8988T (cell line): ENCODE data around the gene BMERB1.
A peak's percentile ranks its signal among the peaks of the same experiment; 100 is the strongest.

Experiments
- DNase-seq: peaks from one replicate; pipeline ENCODE4 v3.0.0; 2011

The BMERB1 gene

GRCh38 chr16:15502041-15502725 lies 67.8 kb downstream of the BMERB1 start:
- DNase-seq = peak; percentile 49

- DNase-seq = no peak
Measured at GRCh38 chr16:15506441-15506840, 72.1 kb downstream of the BMERB1 start.

DNA sequence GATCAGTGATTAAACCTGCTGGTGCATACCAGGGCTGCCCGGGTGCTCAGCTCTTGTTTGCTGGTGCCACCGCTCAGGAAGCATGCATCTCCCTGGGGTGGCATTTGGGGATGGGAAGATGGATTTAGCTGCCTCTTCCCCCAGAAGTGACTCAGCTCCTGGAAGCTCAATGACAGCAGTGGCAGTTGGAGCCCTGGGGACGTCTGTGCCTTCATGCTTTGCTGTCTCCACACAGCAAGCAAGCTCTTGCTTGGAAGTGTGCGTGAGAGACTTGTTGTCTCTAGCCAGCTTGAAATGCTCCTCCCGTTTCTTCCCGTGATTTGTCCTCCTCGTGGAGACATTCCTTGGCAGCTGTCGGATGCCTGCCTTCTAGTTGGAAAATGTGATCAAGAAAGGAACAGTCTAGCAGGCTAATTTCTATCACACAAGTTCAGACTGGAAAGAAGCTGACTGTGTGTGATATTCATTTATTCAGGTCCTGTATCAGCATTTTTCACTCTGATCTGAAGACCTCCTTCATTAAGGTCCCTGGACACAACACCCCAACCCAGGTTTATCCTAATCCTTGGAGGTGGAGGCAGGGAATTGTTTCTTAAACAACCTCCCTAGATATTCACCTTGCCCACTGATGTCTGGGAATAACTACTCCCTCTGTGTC lies 73.0 kb downstream of the BMERB1 start:
- DNase-seq = no peak

DNA sequence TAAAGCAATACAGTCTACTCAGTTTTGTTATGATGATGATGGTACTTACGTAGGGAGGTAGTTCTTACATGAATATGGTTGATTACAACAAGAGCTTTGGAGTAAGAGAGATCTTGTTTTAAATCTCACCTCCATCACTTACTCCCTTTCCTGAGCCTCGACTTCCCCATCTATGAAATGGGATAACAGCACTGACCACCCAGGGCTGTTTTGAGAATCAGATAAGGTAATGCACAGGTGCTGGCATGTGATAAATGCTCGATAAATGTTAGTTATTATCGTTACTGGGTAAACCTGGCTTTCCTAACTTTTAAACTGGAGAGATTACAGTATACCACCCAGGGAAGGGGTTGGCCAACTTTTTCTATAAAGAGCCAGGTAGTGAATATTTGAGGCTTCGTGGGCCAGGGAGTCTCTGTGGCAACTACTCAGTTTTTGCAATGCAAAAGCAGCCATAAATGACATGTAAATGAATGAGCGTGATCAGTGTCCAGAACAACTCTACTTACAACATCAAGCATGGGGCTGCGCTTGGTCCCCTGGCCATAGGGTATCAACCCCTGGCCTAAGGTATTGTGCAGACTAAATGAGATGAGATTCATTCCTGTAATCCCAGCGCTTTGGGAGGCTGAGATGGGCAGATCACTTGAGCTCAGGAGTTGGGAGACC lies 73.7 kb downstream of the BMERB1 start:
- no peak for DNase-seq

DNA sequence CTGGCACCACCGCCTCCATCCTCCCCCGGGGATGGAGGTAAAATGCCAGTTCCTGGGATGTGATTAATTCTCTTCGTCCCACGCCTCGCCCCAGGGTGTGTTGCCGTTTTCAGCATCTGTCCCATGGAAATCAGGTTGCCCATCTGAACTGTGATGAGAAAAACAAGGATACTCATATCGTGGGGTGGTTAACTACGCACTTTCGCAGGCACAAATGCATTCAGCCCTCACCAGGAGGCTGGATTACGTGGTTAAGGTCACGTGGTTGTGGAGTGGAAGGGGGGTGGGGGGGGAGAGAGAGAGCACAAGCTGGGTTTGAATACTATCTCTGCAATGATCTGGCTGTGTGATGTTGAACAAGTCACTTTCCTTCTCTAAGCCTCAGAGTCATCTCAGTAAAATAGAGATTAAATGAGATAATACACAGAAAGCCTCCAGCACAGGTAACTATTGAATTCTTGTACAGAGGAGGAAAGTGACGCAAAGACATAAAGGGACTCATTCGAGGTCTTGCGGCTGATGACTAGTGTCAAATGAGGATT lies 74.7 kb downstream of the BMERB1 start:
- no peak for DNase-seq

DNA sequence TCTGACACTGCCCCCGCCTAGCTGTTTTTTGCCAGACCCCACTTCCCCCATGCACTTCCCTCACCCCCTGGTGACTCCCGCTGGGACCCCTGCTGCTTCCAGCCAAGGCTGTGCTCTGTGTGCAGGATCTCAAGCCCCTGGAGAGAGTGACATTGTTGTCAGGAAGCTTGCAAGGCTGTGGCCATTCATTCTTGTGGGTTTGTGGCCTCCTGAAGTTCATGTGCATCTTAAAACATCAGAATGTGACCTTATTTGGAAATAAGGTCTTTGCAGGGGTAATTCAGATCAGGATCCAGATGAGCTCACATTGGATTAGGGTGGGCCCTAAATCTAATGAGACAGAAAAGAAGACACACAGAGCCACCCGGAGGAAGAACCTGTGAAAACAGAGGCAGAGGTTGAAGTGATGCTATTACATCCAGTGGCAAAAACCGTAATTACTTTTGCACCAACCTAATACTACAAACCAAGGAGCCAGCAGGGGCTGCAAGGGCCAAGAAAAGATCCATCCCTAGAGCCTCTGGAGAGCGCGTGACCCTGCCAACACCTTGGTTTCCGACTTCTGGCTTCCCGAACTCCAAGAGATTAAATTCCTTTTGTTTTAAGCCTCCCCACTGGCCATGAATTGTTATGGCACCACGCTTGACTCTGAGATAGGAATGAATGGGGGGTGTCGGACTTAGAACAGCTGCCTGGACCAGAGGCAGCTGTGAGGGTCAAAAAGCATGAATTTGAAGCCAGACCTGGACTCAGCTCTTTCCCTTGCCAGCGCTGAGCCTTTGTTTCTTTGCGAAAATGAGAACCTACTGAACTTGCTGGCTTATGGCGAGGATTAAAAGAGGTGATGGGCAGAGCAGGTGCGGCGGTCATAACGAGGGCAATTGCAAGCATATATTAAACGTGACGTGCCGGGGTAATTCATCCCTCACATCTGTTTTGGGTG lies 75.5 kb downstream of the BMERB1 start:
- no peak for DNase-seq

DNA sequence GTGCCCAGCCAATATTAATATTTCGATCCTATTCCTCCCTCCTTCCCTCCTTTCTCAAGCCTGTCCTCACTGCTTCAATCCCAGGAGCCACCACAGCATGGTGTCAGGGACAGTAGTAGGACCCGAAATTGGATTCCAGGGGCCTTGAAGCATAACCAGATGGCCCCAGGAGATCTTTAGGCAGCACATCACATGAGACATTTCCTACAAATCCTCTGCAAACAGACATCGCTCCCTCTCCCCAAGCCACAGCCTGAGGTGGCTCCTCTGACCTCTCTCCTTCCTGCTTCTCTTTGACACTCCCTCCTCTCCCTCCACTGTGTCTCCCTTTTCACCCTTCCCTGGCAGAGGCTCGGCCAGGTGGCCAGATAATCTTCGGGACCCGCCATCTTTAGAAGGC lies 76.6 kb downstream of the BMERB1 start:
- no peak for DNase-seq

DNA sequence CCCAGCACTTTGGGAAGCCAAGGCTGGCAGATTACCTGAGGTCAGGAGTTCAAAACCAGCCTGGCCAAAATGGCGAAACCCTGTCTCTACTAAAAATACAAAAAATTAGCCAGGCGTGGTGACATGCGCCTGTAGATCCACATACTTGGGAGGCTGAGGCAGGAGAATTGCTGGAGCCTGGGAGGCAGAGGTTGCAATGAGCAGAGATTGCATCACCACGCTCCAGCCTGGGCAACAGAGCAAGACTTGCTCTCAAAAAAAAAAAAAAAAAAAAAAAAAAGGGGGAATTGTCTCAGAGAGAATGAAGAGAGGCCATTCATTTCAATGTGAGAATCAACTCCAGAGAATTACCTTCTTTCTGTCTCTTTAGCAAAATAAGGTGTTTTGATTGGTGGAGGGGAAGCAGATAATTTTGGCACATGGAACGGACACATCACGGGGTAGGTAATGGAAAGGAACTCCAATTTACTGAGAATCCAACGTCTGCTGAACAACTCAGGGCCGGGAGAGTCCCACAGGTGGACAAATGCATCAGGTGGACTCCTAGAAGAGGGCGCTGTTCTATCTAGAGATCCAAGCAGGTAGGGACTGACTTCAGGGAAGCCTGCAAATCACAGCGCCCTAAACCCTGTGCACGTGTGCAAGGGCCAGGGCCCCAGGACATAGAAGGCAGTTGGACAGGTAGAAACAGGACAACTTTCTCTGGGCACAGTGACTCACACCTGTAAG lies 77.5 kb downstream of the BMERB1 start:
- no peak for DNase-seq

DNA sequence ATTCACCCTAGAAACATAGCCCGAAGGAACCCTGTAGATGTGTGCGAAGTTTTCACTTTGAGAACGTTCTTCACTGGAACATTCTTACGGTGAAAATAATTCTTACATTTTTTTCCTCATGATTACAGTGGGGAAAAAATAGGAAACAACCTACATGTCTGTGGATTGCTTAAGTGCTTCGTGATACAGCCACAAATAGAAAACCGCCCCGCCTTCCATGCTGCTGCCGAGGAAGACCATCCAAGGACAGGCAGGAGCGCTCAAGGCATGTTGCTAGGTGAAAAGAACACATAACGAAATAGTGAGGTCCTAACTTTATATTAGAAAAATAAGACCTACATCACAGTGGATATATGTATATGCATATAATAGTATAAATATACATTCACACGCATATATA lies 78.8 kb downstream of the BMERB1 start:
- DNase-seq = no peak

DNA sequence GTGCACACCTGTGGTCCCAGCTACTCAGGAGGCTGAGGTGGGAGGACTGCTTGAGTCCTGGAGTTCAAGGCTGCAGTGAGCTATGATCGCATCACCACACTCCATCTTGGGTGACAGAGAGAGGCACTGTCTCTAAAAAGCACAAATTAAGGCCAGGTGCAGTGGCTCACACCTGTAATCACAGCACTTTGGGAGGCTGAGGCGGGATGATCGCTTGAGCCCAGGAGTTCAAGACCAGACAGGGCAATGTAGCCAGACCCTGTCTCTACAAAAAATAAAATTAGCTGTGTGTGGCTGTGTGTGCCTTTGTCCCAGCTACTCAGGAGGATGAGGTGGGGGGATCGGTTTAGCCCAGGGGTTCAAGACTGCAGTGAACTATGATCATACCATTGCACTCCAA lies 81.6 kb downstream of the BMERB1 start:
- DNase-seq = no peak

DNA sequence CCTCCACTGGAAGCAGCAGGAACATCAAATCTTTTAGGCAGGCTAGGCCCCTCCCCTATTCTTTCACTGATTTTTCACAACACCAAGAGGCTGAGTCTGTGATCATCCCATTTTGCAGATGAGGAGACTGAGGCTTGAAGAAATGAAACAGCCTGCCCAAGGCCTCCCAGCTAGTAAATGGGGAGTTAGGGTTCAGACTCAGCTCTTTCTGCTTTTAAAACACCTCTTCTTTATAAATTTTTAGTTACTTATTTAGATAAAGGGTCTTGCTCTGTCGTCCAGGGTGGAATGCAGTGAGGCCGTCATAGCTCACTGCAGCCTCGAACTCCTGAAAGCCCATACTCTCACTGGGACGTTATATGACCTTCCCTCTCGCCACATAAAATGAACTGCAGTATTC lies 82.2 kb downstream of the BMERB1 start:
- no peak for DNase-seq

DNA sequence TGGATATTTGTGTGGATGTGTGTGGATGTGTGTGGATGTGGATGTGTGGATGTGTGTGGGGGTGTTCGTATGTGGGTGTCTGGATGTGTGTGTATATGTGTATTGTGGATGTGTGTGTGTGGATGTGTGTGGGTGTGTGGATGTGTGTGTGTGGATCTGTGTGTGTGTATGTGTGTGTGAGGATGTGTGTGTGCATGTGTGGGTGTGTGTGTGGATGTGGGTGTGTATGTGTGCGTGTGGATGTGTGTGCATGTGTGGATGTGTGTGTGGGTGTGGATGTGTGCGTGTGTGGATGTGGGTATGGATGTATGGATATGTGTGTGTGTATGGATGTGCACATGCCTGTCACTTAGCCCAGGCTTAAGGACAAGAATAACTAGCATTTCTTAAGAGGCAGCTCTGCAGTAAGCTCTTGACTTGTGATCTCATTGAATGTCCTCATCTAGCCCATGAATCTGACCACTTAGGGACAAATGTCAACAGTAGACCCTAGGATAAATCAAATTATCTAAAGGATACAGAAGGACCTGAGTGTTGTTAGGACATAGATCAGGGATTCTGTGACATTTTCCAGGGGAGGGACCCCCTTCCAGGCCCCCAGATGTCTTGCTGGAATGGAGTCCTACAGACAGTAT lies 83.5 kb downstream of the BMERB1 start:
- no peak for DNase-seq

- no peak for DNase-seq
Measured at GRCh38 chr16:15518381-15519351, 84.3 kb downstream of the BMERB1 start.

DNA sequence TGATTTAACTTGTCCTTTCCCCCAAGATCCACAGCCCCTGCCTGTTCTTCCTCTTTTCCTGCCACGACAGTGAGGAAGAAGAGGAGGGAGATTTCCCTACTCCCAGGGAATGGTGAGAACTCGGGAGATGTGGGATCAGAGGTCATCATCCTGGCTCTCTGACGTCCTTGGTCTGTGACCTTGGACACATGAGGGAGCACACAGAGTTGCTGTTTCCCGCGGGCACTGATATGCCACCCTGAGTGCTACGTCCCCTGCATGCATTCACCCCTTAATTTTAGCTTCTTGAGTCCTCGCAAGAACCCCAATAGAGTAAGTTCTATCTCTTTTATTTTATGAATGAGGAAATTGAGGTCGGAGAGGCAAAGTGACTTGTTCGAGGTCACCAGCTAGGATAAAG lies 85.4 kb downstream of the BMERB1 start:
- DNase-seq = no peak

DNA sequence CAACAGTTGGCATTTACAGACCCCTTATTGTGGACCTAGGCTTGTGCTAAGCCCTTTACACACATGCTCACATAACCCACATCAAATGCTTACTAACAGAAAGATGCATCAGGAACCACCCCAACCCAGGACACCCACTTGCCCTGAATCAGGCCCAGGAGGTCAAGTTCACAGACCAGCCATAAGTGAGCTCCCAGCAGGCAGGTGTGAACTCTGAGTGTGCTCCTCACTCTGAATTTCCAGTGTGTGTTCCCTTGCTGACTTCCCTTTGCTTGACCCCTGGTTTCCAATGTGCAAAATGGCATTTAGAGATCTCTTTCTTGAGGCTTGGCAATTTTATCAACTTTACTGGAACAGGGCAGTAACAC lies 87.0 kb downstream of the BMERB1 start:
- DNase-seq = no peak

DNA sequence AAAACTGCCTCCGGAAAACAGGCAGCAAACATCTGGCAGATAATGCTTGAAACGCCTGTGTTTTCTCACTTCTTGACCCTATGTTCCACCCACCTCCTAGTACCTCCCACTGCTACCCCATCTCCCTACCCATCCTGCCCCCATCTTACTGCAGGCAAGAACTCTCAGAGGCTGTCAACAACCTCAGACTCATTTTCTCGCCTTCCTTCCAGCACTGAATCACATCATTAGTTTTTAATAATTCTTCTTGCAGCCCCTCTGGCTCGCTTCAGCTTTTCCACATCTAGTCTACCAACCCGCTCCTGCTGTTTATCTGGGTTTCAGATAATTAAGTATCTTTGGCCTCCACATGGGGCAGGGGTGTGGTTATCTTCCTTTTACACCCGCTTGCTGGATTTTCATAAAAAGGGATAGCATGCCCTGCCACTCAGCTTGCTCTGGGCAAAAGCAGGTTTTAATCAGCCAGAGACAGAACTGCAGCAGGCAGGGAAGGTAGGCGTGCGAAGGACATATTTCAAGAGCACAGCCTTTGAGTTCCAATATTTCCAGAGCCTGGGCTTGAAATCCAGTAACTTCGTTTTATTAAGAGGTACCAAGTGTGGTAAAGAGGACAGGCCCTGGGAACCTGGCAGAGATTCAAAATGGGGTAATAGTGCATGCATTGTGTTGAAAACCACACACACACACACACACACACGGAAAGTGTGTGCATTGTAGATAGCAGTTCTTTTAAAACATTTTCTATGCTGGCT lies 87.5 kb downstream of the BMERB1 start:
- no peak for DNase-seq

GRCh38 chr16:15523092-15523541 lies 88.7 kb downstream of the BMERB1 start:
- no peak for DNase-seq

- no peak for DNase-seq
Measured at GRCh38 chr16:15523939-15524338, 89.6 kb downstream of the BMERB1 start.

DNA sequence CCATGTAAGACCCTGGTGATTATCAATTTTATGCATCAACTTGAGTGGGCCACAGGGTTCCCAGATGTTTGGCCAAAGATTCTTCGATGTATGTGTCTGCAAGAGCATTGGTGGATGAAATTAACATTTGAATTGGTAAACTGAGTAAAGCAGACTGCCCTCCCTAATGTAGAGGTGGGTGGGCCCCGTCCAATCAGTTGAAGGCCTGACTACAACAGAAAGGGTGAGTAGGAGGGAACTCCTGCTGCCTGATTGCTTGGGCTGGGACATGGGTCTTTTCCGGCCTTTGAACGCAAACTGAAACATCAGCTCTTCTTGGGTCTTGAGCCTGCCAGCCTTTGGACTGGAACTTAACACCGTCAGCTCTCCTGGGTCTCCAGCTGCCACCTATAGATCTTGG lies 90.6 kb downstream of the BMERB1 start:
- DNase-seq = no peak

DNA sequence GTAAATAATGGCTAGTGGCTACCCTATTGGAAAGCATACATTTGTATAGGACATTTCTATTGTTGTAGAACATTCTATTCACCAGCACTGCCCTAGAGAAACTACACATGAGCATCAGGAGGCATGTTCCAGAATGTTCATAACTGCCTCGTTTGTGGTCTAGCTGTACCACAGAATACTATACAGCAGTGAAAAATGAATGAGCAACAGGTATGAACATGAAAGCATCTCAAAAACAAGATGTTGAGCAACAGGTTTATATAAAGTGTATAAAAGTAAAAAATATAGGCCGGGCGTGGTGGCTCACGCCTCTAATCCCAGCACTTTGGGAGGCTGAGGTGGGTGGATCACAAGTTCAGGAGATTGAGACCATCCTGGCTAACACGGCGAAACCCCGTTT lies 91.7 kb downstream of the BMERB1 start:
- no peak for DNase-seq
